KMS-11 (cell line): Measurements from ENCODE around the gene ZFYVE28.

Experiments
- H2AFZ ChIP-seq: fragments of 200-600 bp; sonication (generic); 2 replicates; pipeline ENCODE4 v1.6.1; 2016; ENCODE audit warnings: antibody characterized with exemption, mixed run types, low read depth
- H3K27ac ChIP-seq: fragments of 200-600 bp; sonication (generic); 2 replicates; pipeline ENCODE4 v1.6.1; 2016; ENCODE audit warnings: mild to moderate bottlenecking, mixed run types
- H3K27me3 ChIP-seq: fragments of 200-600 bp; sonication (generic); 2 replicates; pipeline ENCODE4 v1.6.1; 2017; ENCODE audit warnings: mild to moderate bottlenecking, low read depth, mixed run types, moderate library complexity; ENCODE audit not compliant: insufficient read depth
- H3K36me3 ChIP-seq: fragments of 200-600 bp; sonication (generic); 2 replicates; pipeline ENCODE4 v1.6.1; 2017; ENCODE audit warnings: mild to moderate bottlenecking, mixed run types; ENCODE audit not compliant: insufficient read depth
- H3K4me1 ChIP-seq: fragments of 200-600 bp; sonication (generic); 2 replicates; pipeline ENCODE4 v1.6.1; 2016; ENCODE audit warnings: mild to moderate bottlenecking, low read depth, mixed run types; ENCODE audit not compliant: poor library complexity, severe bottlenecking
- H3K4me2 ChIP-seq: fragments of 200-600 bp; sonication (generic); 2 replicates; pipeline ENCODE4 v1.7.0; 2016; ENCODE audit warnings: mild to moderate bottlenecking, mixed run types
- H3K4me3 ChIP-seq: fragments of 200-600 bp; sonication (generic); IDR thresholded peaks from 2 replicates; pipeline ENCODE4 v1.6.1; 2017; ENCODE audit warnings: low read depth, low read length, mixed read lengths; ENCODE audit not compliant: insufficient read depth
- H3K79me2 ChIP-seq: fragments of 200-600 bp; sonication (generic); 2 replicates; pipeline ENCODE4 v1.6.1; 2016; ENCODE audit warnings: low read depth, mixed run types; ENCODE audit not compliant: insufficient read depth
- H3K9ac ChIP-seq: fragments of 200-600 bp; sonication (generic); 2 replicates; pipeline ENCODE4 v1.6.1; 2016; ENCODE audit warnings: mild to moderate bottlenecking, mixed run types
- H4K20me1 ChIP-seq: fragments of 200-600 bp; sonication (generic); 2 replicates; pipeline ENCODE4 v1.6.1; 2016; ENCODE audit warnings: mild to moderate bottlenecking, mixed run types; ENCODE audit not compliant: insufficient read depth
- CTCF ChIP-seq: fragments of 200-600 bp; sonication (generic); conservative IDR thresholded peaks from 2 replicates; pipeline ENCODE4 v1.6.1; 2017; ENCODE audit warnings: low read depth, mild to moderate bottlenecking, antibody characterized with exemption, low read length, moderate library complexity, mixed read lengths

The ZFYVE28 gene

DNA sequence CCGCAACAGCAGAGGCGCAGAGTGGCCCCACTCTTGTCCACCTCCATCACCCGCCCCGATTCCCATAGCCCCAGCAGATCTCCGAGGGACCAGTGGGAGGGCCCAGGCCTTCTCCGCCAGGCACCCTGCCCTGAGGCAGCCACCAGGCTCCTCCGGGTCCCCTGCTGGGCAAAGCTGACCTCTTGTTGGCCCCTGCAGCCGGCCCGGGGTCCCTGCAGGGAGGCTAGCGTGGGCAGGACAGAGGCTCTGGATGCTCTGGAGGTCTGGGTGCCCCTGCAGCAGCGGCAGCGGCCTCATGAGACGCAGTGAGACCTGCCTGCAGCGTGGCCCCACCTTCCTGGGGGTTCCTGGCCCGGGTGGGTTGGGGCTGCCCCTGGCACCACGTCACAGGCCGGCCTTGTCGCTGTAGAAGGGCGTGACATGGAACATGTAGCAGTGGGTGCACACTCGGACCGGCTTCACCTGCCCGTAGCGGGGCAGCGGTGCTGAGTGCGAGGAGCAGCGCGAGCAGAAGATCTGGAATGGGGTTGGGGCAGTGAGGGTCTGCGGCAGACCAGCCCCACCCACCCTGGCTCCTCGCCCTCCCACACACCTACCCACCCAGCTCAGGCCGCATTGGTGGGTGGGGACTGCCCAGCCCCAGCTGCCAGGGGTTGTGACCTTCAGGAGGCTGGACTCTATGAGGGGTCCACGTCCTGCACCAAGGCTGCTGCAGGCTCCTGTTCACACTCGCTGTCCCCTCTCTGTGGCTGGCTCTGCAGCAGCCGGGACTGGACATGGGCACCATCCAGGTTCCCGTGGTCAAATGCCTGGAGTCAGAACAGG is 147.9 kb downstream of the ZFYVE28 start:
- Histone ChIP-seq H3K27ac (no peak overlapping the region), H3K9ac (no peak overlapping the region), H3K27me3 (no peaks in the 10 kb centered on the region), H3K4me1 (no peaks in the 10 kb centered on the region), H3K4me3 (no peak overlapping the region), H2AFZ (no peak overlapping the region), H3K4me2 (no peak overlapping the region), H3K79me2 (no peaks in the 10 kb centered on the region), H4K20me1 (no peaks in the 10 kb centered on the region), H3K36me3 (no peaks in the 10 kb centered on the region)
- no peak for TF ChIP-seq CTCF

DNA sequence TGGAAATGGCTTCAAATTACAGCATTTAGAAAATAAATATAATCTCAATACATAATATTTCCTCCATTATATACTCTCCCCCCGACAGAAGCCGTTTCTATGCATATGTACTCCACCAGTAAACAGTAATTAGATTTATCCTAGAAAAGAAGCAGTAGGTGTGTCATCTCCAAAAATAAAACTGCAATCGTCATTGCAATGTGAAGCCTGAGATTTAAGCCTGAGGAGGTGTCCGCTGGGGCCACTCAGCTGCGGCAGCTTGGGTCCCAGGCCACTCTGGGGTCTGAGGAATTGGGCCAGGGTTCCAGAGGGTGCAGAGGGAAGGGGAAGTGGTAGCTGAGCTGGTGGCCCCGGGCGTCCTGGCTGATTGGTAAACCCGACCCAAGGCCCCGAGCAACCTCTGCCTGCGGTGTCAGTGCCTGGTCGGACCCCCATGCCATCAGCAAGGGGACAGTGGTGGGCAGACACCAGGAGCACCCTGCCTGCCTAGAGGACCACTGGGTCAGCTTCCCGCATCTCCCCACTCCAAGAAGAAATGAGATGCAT is 148.8 kb downstream of the ZFYVE28 start:
- TF ChIP-seq CTCF: no peak
- Histone ChIP-seq H2AFZ (no peak overlapping the region), H3K4me1 (no peaks in the 10 kb centered on the region), H3K27me3 (no peaks in the 10 kb centered on the region), H3K36me3 (no peaks in the 10 kb centered on the region), H3K79me2 (no peaks in the 10 kb centered on the region), H3K4me3 (no peak overlapping the region), H3K9ac (no peak overlapping the region), H3K4me2 (no peak overlapping the region), H3K27ac (no peak overlapping the region), H4K20me1 (no peaks in the 10 kb centered on the region)

DNA sequence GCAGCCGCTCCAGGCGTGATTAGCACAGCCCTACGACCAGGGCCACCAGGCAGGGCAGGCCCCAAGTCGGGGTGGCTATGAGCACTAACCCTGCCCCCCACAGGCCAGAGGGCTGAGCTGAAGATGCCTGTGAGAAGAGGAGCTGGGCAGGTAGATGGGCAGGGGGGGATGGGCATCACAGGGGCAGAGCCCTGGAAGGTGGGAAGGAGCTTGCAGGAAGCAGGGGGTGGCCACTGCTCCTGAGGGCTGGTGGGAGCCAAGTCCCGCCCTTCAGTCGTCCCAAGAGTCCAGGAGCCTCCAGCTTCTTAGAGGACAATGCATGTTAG is 149.3 kb downstream of the ZFYVE28 start:
- no peak overlapping the region for H3K9ac ChIP-seq

DNA sequence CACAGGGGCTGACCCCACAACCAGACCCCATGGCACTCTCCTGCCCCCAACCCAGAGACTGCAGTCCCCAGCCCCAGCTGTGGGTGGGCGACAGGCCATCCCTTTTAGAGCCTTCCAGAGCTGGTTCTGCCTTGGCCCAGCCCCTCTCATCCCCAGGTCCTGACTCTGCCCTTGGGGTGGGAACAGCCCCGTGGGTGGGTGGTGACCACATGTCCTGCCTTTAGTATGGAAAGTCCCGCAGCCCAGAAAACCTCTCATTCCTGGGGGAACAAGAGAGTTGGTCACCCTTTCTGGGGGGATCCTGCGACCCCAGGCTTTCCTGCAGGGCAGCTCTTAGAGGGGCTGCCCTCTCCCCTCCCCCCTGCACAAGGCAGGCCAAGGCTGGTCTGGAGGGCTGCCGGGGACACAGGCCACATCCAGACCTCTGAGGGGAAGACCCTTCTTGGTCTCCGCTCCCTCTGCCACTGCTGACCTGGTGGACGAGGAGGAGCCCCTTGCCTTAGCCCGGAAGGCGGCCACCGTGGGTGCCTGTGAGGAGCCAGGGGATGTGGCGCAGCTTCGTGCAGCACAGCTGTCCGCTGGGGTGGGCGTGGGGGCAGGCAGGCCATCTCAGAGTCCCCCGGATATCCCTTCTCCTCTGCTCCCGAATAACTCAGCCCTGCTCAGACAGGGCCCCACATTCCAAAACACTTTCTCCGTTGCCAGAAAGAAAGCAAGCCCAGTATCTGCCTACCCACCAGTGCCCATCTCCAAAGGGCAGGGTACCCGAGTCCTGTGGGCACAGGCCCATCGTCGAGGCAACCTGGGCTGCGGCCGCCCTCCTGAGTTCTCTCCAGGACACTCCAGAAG is 149.9 kb downstream of the ZFYVE28 start:
- Histone ChIP-seq H3K36me3 (no peaks in the 10 kb centered on the region), H2AFZ (no peak overlapping the region), H3K9ac (no peak overlapping the region), H3K27me3 (no peaks in the 10 kb centered on the region), H3K4me3 (no peak overlapping the region), H3K27ac (no peak overlapping the region), H3K79me2 (no peaks in the 10 kb centered on the region), H3K4me2 (no peak overlapping the region), H3K4me1 (no peaks in the 10 kb centered on the region), H4K20me1 (no peaks in the 10 kb centered on the region)
- no peak for TF ChIP-seq CTCF

More for the DNA sequence above, 149.3 kb downstream of the ZFYVE28 start:
- Histone ChIP-seq H3K27me3 (no peaks in the 10 kb centered on the region), H3K36me3 (no peaks in the 10 kb centered on the region), H3K4me2 (no peak overlapping the region), H3K4me1 (no peaks in the 10 kb centered on the region), H2AFZ (no peak overlapping the region), H3K79me2 (no peaks in the 10 kb centered on the region), H3K27ac (no peak overlapping the region), H3K4me3 (no peak overlapping the region), H4K20me1 (no peaks in the 10 kb centered on the region)
- TF ChIP-seq CTCF: no peak
